Neural cell (in vitro differentiated cells): Measurements from ENCODE around the gene EML6. TPM values are rescaled to one million over a fixed set of nuclear protein-coding genes. Genes with fewer than 3 reads are reported as not detected.
A peak's percentile ranks its signal among the peaks of the same experiment; 100 is the strongest.

Experiments
- H2AFZ ChIP-seq: fragments of 200-600, 300-800 bp; sonication (generic), shearing (Covaris generic); 2 replicates; pipeline ENCODE4 v1.6.0; 2014; ENCODE audit warnings: low read depth, mild to moderate bottlenecking, antibody characterized with exemption, low read length, moderate library complexity
- H3F3A ChIP-seq: fragments of 200-600 bp; shearing (Covaris generic); 2 replicates; pipeline ENCODE4 v1.6.1; 2016; ENCODE audit warnings: mild to moderate bottlenecking, moderate library complexity, mixed read lengths, antibody characterized with exemption, low read length; ENCODE audit not compliant: insufficient read depth, poor library complexity, severe bottlenecking
- H3K27ac ChIP-seq: fragments of 200-600, 300-800 bp; sonication (generic), shearing (Covaris generic); 2 replicates; pipeline ENCODE4 v1.5.1; 2014; ENCODE audit warnings: mild to moderate bottlenecking, low read length, moderate library complexity
- H3K27me3 ChIP-seq: fragments of 300-800, 200-600 bp; sonication (generic), shearing (Covaris generic); 2 replicates; pipeline ENCODE4 v1.6.0; 2014; ENCODE audit warnings: mild to moderate bottlenecking, low read depth, low read length, moderate library complexity; ENCODE audit not compliant: insufficient read depth
- H3K36me3 ChIP-seq: fragments of 300-800, 200-600 bp; sonication (generic), shearing (Covaris generic); 2 replicates; pipeline ENCODE4 v1.5.1; 2014; ENCODE audit warnings: mild to moderate bottlenecking, antibody characterized with exemption, low read length, moderate library complexity; ENCODE audit not compliant: insufficient read depth
- H3K4me2 ChIP-seq: fragments of 300-800, 200-600 bp; sonication (generic), shearing (Covaris generic); 2 replicates; pipeline ENCODE4 v1.6.0; 2014; ENCODE audit warnings: mild to moderate bottlenecking, low read length
- H3K4me3 ChIP-seq: fragments of 300-800, 200-600 bp; sonication (generic), shearing (Covaris generic); 2 replicates; pipeline ENCODE4 v1.5.1; 2014; ENCODE audit warnings: mild to moderate bottlenecking, low read length, moderate library complexity
- H3K79me2 ChIP-seq: fragments of 200-600 bp; shearing (Covaris generic); replicated peaks from 2 replicates; pipeline ENCODE4 v1.6.0; 2014; ENCODE audit warnings: mild to moderate bottlenecking, low read length, moderate library complexity; ENCODE audit not compliant: insufficient read depth
- H3K9ac ChIP-seq: fragments of 300-800, 200-600 bp; sonication (generic), shearing (Covaris generic); 2 replicates; pipeline ENCODE4 v1.6.1; 2016; ENCODE audit warnings: mild to moderate bottlenecking, low read length, mixed read lengths
- H3K9me2 ChIP-seq: fragments of 200-600 bp; shearing (Covaris generic); 2 replicates; pipeline ENCODE4 v1.6.1; 2016; ENCODE audit warnings: mild to moderate bottlenecking, low read length, mixed read lengths; ENCODE audit not compliant: insufficient read depth
- H3K9me3 ChIP-seq: fragments of 200-600, 300-800 bp; sonication (generic), shearing (Covaris generic); 2 replicates; pipeline ENCODE4 v1.6.1; 2016; ENCODE audit warnings: mild to moderate bottlenecking, mixed run types, low read length, moderate library complexity, mixed read lengths
- H4K20me1 ChIP-seq: fragments of 200-600 bp; shearing (Covaris generic); 2 replicates; pipeline ENCODE4 v1.6.1; 2016; ENCODE audit warnings: mild to moderate bottlenecking, mixed run types; ENCODE audit not compliant: insufficient read depth
- EP300 ChIP-seq: fragments of 450-650 bp; conservative IDR thresholded peaks from 2 replicates; pipeline ENCODE4 v1.6.1; 2014; ENCODE audit warnings: antibody characterized with exemption, mild to moderate bottlenecking, moderate library complexity; ENCODE audit not compliant: poor library complexity, severe bottlenecking
- EZH2 ChIP-seq: fragments of 200-600, 300-800 bp; shearing (Covaris generic), sonication (generic); IDR thresholded peaks from 2 replicates; pipeline ENCODE4 v1.6.1; 2014; ENCODE audit warnings: antibody characterized with exemption, low read length, borderline replicate concordance, mild to moderate bottlenecking; ENCODE audit not compliant: insufficient read depth, poor library complexity, severe bottlenecking
- MXI1 ChIP-seq: fragments of 450-650 bp; conservative IDR thresholded peaks from 2 replicates; pipeline ENCODE4 v1.6.1; 2014; ENCODE audit warnings: antibody characterized with exemption, mild to moderate bottlenecking; ENCODE audit not compliant: poor library complexity, severe bottlenecking
- POLR2AphosphoS5 ChIP-seq: IDR thresholded peaks from 2 replicates; pipeline ENCODE4 v1.6.1; 2012
- RAD21 ChIP-seq: fragments of 450-650 bp; conservative IDR thresholded peaks from 2 replicates; pipeline ENCODE4 v1.6.1; 2014; ENCODE audit warnings: antibody characterized with exemption, mild to moderate bottlenecking, moderate library complexity
- SMC3 ChIP-seq: fragments of 450-650 bp; conservative IDR thresholded peaks from 2 replicates; pipeline ENCODE4 v1.6.1; 2014; ENCODE audit warnings: antibody characterized with exemption, mild to moderate bottlenecking, moderate library complexity; ENCODE audit not compliant: poor library complexity
- TAF1 ChIP-seq: IDR thresholded peaks from 2 replicates; pipeline ENCODE4 v1.6.1; 2012; ENCODE audit warnings: low read depth
- polyA plus RNA-seq: library from polyadenylated mRNA; depleted of rRNA; stranded (reverse); fragments of >200 nt; gene quantifications from 2 replicates; pipeline ENCODE4 v1.2.3, GENCODE V29; 2014
- TF ChIP-seq, protein P1 (sequence below): IDR thresholded peaks from 2 replicates; pipeline ENCODE4 v1.6.1; 2012; ENCODE audit warnings: borderline replicate concordance
- TF ChIP-seq, protein P2 (sequence below): fragments of 450-650 bp; IDR thresholded peaks from 2 replicates; pipeline ENCODE4 v1.5.1; 2014; ENCODE audit warnings: antibody characterized with exemption, mild to moderate bottlenecking, moderate library complexity; ENCODE audit not compliant: poor library complexity, severe bottlenecking

The EML6 gene
- polyA plus RNA-seq, 1 donor from 2014 or later, result 13.4 TPM

DNA sequence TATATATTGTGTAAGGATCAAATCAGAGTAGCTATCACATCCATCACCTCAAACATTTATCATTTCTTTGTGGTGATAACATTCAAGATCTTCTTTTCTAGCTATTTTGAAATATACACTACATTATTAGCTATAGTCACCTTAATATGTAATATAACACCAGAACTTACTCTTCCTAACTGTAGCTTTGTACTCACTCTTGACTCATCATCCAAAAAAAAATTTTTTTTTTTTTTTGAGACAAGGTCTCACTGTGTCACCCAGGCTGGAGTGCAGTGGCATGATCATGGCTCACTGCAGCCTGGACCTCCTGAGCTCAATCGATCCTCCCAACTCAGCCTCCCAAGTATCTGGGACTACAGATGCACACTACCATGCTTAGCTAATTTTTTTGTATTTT, 153.3 kb downstream of the EML6 start:
- Histone ChIP-seq H3K4me2 (no peak overlapping the region), H3K9ac (no peak overlapping the region), H3K27me3 (no peaks in the 10 kb centered on the region), H3K79me2 (no peaks in the 10 kb centered on the region), H3K27ac (no peak overlapping the region), H3F3A (no peaks in the 10 kb centered on the region), H4K20me1 (no peaks in the 10 kb centered on the region), H3K36me3 (no peaks in the 10 kb centered on the region), H2AFZ (no peak overlapping the region), H3K9me2 (no peaks in the 10 kb centered on the region), H3K9me3 (no peaks in the 10 kb centered on the region), H3K4me3 (no peak overlapping the region)
- TF ChIP-seq, protein P1, sequence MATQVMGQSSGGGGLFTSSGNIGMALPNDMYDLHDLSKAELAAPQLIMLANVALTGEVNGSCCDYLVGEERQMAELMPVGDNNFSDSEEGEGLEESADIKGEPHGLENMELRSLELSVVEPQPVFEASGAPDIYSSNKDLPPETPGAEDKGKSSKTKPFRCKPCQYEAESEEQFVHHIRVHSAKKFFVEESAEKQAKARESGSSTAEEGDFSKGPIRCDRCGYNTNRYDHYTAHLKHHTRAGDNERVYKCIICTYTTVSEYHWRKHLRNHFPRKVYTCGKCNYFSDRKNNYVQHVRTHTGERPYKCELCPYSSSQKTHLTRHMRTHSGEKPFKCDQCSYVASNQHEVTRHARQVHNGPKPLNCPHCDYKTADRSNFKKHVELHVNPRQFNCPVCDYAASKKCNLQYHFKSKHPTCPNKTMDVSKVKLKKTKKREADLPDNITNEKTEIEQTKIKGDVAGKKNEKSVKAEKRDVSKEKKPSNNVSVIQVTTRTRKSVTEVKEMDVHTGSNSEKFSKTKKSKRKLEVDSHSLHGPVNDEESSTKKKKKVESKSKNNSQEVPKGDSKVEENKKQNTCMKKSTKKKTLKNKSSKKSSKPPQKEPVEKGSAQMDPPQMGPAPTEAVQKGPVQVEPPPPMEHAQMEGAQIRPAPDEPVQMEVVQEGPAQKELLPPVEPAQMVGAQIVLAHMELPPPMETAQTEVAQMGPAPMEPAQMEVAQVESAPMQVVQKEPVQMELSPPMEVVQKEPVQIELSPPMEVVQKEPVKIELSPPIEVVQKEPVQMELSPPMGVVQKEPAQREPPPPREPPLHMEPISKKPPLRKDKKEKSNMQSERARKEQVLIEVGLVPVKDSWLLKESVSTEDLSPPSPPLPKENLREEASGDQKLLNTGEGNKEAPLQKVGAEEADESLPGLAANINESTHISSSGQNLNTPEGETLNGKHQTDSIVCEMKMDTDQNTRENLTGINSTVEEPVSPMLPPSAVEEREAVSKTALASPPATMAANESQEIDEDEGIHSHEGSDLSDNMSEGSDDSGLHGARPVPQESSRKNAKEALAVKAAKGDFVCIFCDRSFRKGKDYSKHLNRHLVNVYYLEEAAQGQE, result no peak
- TF ChIP-seq EP300 (no peak), RAD21 (no peak), MXI1 (no peak), EZH2 (no peak), TAF1 (no peak)

DNA sequence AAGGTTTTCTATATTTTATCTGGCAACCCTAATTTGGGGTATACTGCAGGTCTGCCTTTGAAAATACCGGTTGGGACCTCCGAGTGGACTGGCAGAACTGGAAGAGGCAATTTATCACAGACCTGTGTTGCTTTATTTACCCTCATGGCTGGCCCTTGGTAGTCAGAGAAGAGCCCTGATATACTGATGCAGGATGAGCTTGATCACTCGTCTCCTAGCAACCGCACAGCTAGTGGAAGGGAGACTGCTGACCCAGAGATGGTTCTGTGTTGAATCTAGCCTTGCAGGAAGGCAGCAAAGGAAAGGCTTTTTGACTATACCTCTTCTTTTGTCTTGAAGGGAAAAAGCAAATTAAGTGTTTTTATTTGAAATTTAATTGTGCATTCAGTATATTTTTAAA, 154.7 kb downstream of the EML6 start:
- H3K9ac ChIP-seq, result no peak overlapping the region
- H3F3A ChIP-seq, result no peaks in the 10 kb centered on the region
- peak overlapping the region; percentile 43 for H3K4me3 ChIP-seq
- no peaks in the 10 kb centered on the region for H3K27me3 ChIP-seq
- peak overlapping the region; percentile 40 for H3K27ac ChIP-seq
- no peaks in the 10 kb centered on the region for H4K20me1 ChIP-seq
- H3K9me2 ChIP-seq, result no peaks in the 10 kb centered on the region
- peak overlapping the region; percentile 41 for H3K4me2 ChIP-seq
- H3K79me2 ChIP-seq, result no peaks in the 10 kb centered on the region
- H2AFZ ChIP-seq, result no peak overlapping the region
- TF ChIP-seq POLR2AphosphoS5 (peak; percentile 31), RAD21 (peak; percentile 14)
- TF ChIP-seq, protein P2, sequence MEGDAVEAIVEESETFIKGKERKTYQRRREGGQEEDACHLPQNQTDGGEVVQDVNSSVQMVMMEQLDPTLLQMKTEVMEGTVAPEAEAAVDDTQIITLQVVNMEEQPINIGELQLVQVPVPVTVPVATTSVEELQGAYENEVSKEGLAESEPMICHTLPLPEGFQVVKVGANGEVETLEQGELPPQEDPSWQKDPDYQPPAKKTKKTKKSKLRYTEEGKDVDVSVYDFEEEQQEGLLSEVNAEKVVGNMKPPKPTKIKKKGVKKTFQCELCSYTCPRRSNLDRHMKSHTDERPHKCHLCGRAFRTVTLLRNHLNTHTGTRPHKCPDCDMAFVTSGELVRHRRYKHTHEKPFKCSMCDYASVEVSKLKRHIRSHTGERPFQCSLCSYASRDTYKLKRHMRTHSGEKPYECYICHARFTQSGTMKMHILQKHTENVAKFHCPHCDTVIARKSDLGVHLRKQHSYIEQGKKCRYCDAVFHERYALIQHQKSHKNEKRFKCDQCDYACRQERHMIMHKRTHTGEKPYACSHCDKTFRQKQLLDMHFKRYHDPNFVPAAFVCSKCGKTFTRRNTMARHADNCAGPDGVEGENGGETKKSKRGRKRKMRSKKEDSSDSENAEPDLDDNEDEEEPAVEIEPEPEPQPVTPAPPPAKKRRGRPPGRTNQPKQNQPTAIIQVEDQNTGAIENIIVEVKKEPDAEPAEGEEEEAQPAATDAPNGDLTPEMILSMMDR, result no peak
- H3K36me3 ChIP-seq, result no peaks in the 10 kb centered on the region
- H3K9me3 ChIP-seq, result no peaks in the 10 kb centered on the region

DNA sequence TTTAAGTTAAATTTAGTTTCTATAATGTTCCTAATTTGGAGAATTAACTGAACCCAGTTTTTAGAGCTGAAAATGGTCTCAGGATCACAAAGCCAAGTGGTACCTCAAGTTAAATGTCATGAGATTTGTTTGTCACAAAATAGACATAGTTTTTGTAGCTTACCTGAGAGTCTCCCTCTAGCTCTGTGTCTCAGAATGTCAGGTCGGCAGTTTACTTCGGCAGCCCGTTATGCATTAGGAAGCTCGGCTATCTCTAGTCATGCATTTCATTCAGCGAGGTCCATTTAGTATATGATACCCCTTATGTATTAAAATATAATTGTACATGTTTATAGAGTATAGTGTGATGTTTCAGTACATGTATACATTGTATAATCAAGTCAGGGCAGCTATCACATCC, 155.6 kb downstream of the EML6 start:
- no peaks in the 10 kb centered on the region for H3F3A ChIP-seq
- H3K9me2 ChIP-seq, result no peaks in the 10 kb centered on the region
- H3K36me3 ChIP-seq, result no peaks in the 10 kb centered on the region
- no peaks in the 10 kb centered on the region for H3K27me3 ChIP-seq
- H3K4me2 ChIP-seq, result peak overlapping the region; percentile 41
- H4K20me1 ChIP-seq, result no peaks in the 10 kb centered on the region
- no peak overlapping the region for H3K9ac ChIP-seq
- H3K79me2 ChIP-seq, result no peaks in the 10 kb centered on the region
- H2AFZ ChIP-seq, result no peak overlapping the region
- TF ChIP-seq, protein P2, result peak; percentile 18
- no peak for TF ChIP-seq SMC3
- no peak overlapping the region for H3K4me3 ChIP-seq
- no peak overlapping the region for H3K27ac ChIP-seq
- no peaks in the 10 kb centered on the region for H3K9me3 ChIP-seq
